ENCODE measurements around the gene ESR1.

GRCh38 chr6:151948002-151948743 lies 140.7 kb downstream of the ESR1 start:
- TF ChIP-seq, protein P1, sequence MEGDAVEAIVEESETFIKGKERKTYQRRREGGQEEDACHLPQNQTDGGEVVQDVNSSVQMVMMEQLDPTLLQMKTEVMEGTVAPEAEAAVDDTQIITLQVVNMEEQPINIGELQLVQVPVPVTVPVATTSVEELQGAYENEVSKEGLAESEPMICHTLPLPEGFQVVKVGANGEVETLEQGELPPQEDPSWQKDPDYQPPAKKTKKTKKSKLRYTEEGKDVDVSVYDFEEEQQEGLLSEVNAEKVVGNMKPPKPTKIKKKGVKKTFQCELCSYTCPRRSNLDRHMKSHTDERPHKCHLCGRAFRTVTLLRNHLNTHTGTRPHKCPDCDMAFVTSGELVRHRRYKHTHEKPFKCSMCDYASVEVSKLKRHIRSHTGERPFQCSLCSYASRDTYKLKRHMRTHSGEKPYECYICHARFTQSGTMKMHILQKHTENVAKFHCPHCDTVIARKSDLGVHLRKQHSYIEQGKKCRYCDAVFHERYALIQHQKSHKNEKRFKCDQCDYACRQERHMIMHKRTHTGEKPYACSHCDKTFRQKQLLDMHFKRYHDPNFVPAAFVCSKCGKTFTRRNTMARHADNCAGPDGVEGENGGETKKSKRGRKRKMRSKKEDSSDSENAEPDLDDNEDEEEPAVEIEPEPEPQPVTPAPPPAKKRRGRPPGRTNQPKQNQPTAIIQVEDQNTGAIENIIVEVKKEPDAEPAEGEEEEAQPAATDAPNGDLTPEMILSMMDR (IDR thresholded peaks at IDR 0.05): no peak
- no peak for TF ChIP-seq POLR2A (IDR thresholded peaks at IDR 0.05)

Data from right lobe of liver (tissue), 4 donors.